Pancreas (tissue), 10 donors: ENCODE results near the gene DENND4B. TPM values are rescaled to one million over a fixed set of nuclear protein-coding genes. Genes with fewer than 3 reads are reported as not detected.
"Not testable (repeated sequence)": the region's sequence is repeated elsewhere in the genome, so short reads cannot be mapped to it uniquely, and the experiment has no call there.

Experiments used
- ATAC-seq, 4 donors: fragments of 200-7000 bp; cut with Tn5 transposase; one replicate each; pipeline versions ENCODE4 v1.8.0 to v1.9.1; 2020; ENCODE audit warnings: mild to moderate bottlenecking in 4 of 4, moderate library complexity in 4 of 4
- DNase-seq, 6 donors: peaks; one replicate each; pipeline ENCODE4 v3.0.0-alpha.2; 2020
- FAIRE-seq: peaks from 2 replicates; lab custom pipeline; 2012; peaks lifted over from hg19 to GRCh38; lab: Jason Lieb, UNC
- H3K27ac ChIP-seq, 4 donors: fragments of 200-600 bp; sonication (generic); 1 replicate in 3 of 4; 2 replicates in 1 of 4; pipeline versions ENCODE4 v1.5.0 to v1.8.0; 2020
- H3K27me3 ChIP-seq, 4 donors: fragments of 200-600 bp; one replicate each; pipeline ENCODE4 v1.8.0; 2021
- H3K36me3 ChIP-seq, 3 donors: fragments of 200-600 bp; sonication (generic) in 1 of 3; one replicate each; pipeline versions ENCODE4 v1.5.0 to v1.8.0; 2020 to 2021
- H3K4me1 ChIP-seq, 3 donors: fragments of 200-600 bp; one replicate each; pipeline ENCODE4 v1.8.0; 2021
- H3K4me3 ChIP-seq, 4 donors: fragments of 200-600 bp; sonication (generic) in 2 of 4; one replicate each; pipeline versions ENCODE4 v1.5.0 to v1.8.0; 2020 to 2021
- H3K9me3 ChIP-seq, 4 donors: fragments of 200-600 bp; one replicate each; pipeline ENCODE4 v1.8.0; 2021
- WGBS, 2 donors: extraction: QIAGEN DNeasy Blood & Tissue Kit; methylation state at CpG; one replicate each; pipeline ENCODE4 v1.1.7; 2013; 5-methylcytosine and 5-hydroxymethylcytosine counted together
- intact Hi-C, 3 donors: fragments of 100-400 bp; cut with DNase I; formaldehyde crosslinking; loops; one replicate each; pipeline versions ENCODE4 v1.11.1 to v1.14.2; 2022
- polyA plus RNA-seq, 2 donors: library from polyadenylated mRNA; stranded (reverse); fragments of 200-250 nt; gene quantifications; one replicate each; pipeline ENCODE4 v1.2.3, GENCODE V29; 2013
- total RNA-seq, 6 donors: library from RNA; stranded (reverse); fragmentation: NEBNext Ultra II Directional in 4 of 6; extraction: Animal tissue kit (Norgen Biotek cat#: 25700) in 4 of 6; gene quantifications; one replicate each; pipeline versions ENCODE4 v1.2.1 to v1.2.4, GENCODE V29; 2021 to 2023
- TF ChIP-seq, protein P1 (sequence below), 4 donors: fragments of 200-600 bp; sonication (generic) in 3 of 4; IDR thresholded peaks; one replicate each; pipeline versions ENCODE4 v1.5.0 to v1.8.0; 2021; ENCODE audit warnings: antibody characterized with exemption in 4 of 4
- donor health status: healthy with polysubstance abuse.
- donor health status: DM: no; HTN: no; CAD: no; lungs with moderate emphysema.
- donor health status: DM: no; HTN: no; CAD: no.
- donor health status: control.
- donor health status: control.
- donor health status: Bipolar disorder and iron deficiency.
- donor health status: DM: yes; HTN: yes; CAD: no.
- donor health status: DM: no; HTN: no; CAD: no.
- donor health status: DM: no; HTN: no; CAD: no.
- donor health status: DM: yes; HTN: yes; CAD: no.

DENND4B gene
- total and polyA plus RNA-seq, 8 donors, result 17.8 to 57.0 (median 23.9) TPM

DNA sequence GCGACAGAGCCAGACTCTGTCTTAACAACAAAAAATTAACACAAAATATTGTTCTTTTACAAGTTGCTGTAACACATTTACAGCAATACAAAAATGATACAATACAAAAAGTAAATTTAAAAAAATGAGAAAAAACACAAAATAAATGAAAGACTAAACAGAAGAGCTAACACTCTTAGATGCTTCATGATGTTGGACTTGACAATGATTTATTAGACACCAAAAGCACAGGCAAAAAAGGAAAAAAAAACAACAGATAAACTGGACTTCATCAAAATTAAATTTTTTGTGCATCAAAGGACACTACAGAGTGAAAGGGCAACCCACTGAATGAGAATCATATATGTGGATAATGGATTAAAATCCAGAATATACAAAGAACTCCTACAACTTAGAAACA lies 40.1 kb downstream of the DENND4B start:
- TF ChIP-seq, protein P1, sequence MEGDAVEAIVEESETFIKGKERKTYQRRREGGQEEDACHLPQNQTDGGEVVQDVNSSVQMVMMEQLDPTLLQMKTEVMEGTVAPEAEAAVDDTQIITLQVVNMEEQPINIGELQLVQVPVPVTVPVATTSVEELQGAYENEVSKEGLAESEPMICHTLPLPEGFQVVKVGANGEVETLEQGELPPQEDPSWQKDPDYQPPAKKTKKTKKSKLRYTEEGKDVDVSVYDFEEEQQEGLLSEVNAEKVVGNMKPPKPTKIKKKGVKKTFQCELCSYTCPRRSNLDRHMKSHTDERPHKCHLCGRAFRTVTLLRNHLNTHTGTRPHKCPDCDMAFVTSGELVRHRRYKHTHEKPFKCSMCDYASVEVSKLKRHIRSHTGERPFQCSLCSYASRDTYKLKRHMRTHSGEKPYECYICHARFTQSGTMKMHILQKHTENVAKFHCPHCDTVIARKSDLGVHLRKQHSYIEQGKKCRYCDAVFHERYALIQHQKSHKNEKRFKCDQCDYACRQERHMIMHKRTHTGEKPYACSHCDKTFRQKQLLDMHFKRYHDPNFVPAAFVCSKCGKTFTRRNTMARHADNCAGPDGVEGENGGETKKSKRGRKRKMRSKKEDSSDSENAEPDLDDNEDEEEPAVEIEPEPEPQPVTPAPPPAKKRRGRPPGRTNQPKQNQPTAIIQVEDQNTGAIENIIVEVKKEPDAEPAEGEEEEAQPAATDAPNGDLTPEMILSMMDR (IDR thresholded peaks at IDR 0.05), result no peak
- H3K9me3 ChIP-seq, result no peaks in the 10 kb centered on the region
- H3K36me3 ChIP-seq, result no peaks in the 10 kb centered on the region
- no peak overlapping the region for H3K27ac ChIP-seq
- no peak overlapping the region for H3K4me3 ChIP-seq
- no peaks in the 10 kb centered on the region for H3K27me3 ChIP-seq
- DNase-seq (no peak), FAIRE-seq (no peak), ATAC-seq (no peak)
- WGBS, 2 donors, result 96 to 100% methylated on average over 1 of the region's 1 CpG
- intact Hi-C loops, result no loop called here
- H3K4me1 ChIP-seq, result no peaks in the 10 kb centered on the region

DNA sequence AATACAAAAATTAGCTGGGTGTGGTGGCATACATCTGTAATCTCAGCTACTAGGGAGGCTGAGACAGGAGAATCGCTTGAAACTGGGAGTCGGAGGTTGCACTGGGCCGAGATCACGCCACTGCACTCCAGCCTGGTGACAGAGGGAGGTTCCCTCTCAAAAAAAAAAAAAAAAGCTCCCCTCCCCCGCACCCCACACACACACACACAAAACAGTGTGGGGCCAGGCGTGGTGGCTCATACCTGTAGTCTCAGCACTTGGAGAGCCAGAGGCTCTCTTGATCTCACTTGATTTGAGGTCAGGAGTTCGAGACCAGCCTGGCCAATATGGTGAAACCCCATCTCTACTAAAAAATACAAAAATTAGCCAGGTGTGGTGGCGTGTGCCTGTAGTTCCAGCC lies 40.6 kb downstream of the DENND4B start:
- H3K27me3 ChIP-seq, H3K27ac ChIP-seq, intact Hi-C loops, H3K9me3 ChIP-seq, FAIRE-seq, H3K4me1 ChIP-seq, H3K36me3 ChIP-seq, H3K4me3 ChIP-seq, ATAC-seq, DNase-seq: not testable (repeated sequence)
- 94 to 99% methylated on average over 8 of the region's 8 CpGs for WGBS, 2 donors

DNA sequence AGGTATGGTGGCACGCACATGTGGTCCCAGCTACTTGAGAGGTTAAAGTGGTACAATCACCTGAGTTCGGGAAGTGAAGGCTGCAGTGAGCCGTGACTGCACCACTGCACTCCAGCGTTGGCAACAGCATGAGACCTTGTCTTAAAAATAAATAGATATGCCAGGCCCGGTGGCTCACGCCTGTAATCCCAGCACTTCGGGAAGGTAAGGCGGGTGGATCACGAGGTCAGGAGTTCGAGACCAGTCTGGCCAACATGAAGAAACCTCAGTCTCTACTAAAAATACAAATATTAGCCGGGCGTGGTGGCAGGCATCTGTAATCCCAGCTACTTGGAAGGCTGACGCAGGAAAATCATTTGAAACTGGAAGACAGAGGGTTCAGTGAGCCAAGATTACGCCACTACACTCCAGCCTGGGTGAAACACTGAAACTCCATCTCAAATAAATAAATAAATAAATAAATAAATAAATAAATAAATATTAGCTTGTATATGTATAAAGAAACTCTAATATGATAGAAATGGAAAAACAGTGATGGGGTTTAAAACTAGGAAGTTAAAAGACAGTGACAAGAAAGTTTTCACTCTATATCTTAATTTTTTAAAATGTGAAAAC lies 42.6 kb downstream of the DENND4B start:
- Histone ChIP-seq H3K36me3 (no peaks in the 10 kb centered on the region), H3K27ac (no peak overlapping the region), H3K4me1 (no peaks in the 10 kb centered on the region), H3K27me3 (no peaks in the 10 kb centered on the region), H3K9me3 (no peaks in the 10 kb centered on the region), H3K4me3 (no peak overlapping the region)
- no peak for DNase-seq
- 83 to 91% methylated on average over 14 of the region's 14 CpGs for WGBS, 2 donors
- intact Hi-C loops, result no loop called here
- FAIRE-seq, result no peak
- ATAC-seq, result no peak
- TF ChIP-seq, protein P1 (IDR thresholded peaks at IDR 0.05), result no peak

DNA sequence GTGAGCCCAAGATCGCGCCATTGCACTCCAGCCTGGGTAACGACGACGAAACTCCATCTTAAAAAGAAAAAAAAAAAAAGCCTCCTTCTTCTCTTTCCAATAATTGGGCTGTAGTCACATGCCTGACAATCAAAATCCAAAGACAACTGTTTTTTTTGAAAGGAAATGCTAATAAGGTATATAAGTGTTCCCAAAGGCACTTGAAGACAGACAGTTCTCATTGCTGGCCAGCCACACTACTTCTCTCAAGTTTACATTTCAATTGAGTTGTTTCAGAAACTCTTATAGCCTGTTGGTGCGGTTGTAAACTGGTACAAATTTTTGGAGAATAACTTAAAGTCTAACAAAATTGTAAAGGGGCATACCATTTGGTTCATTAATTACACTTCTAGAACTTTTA lies 47.0 kb downstream of the DENND4B start:
- peaks cover 0 to 3% (median 0%) of the 10 kb centered on the region in 3 donors for H3K4me1 ChIP-seq
- no peak for DNase-seq
- 87 to 100% methylated on average over 6 of the region's 6 CpGs for WGBS, 2 donors
- intact Hi-C loops, result no loop called here
- H3K4me3 ChIP-seq, result no peak overlapping the region
- H3K27me3 ChIP-seq, result no peaks in the 10 kb centered on the region
- TF ChIP-seq, protein P1 (IDR thresholded peaks at IDR 0.05), result no peak
- H3K9me3 ChIP-seq, result no peaks in the 10 kb centered on the region
- H3K36me3 ChIP-seq, result no peaks in the 10 kb centered on the region
- no peak for ATAC-seq
- no peak for FAIRE-seq
- no peak overlapping the region for H3K27ac ChIP-seq

DNA sequence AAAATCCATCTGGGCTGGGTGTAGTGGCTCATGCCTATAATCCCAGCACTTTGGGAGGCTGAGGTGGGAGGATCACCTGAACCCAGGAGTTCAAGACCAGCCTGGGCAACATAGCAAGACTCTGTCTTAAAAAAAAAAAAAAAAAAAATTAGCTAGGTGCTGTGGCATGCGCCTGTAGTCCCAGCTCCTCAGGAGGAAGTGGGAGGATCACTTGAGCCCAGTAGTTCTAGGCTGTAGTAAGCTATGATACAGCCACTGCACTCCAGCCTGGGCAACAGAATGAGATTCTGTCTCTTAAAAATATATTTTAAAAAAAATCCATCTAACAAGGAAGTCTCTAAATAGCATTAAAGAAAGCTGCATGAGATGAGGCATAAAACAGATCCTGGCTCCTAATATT lies 50.7 kb downstream of the DENND4B start:
- H3K9me3 ChIP-seq, H3K36me3 ChIP-seq, H3K4me3 ChIP-seq, ATAC-seq, H3K27ac ChIP-seq, FAIRE-seq, DNase-seq, H3K4me1 ChIP-seq, intact Hi-C loops, H3K27me3 ChIP-seq: not testable (repeated sequence)
- 70 to 86% methylated on average over 1 of the region's 1 CpG for WGBS, 2 donors

DNA sequence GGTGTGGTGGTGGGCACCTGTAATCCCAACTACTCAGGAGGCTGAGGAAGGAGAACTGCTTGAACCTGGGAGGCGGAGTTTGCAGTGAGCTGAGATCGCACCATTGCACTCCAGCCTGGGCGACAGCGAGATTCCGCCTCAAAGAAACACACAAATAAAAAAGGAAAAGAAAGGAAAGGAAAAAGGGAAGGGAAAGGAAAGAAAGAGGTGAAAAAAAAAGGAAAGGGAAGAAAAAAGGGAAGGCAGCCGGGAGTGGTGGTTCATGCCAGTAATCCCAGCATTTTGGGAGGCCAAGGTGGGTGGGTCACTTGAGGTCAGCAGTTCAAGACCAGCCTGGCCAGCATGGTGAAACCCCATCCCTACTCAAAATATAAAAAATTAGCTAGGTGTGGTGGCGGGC lies 55.5 kb downstream of the DENND4B start:
- ATAC-seq, FAIRE-seq: not testable (repeated sequence)
- 97 to 99% methylated on average over 7 of the region's 7 CpGs for WGBS, 2 donors

More for the DNA sequence above, 55.5 kb downstream of the DENND4B start:
- H3K9me3 ChIP-seq, H3K27ac ChIP-seq, H3K4me1 ChIP-seq, DNase-seq, H3K36me3 ChIP-seq, intact Hi-C loops, H3K4me3 ChIP-seq, H3K27me3 ChIP-seq: not testable (repeated sequence)
